Heart left ventricle (tissue), 13 donors: ENCODE measurements around the gene PPP2R2D.

ENCODE experiments used
- CTCF ChIP-seq, 12 donors: fragments of 200-600 bp; sonication (generic) in 4 of 12; IDR thresholded peaks; one replicate each; pipeline versions ENCODE4 v1.5.0 to v1.8.0; 2018 to 2022; ENCODE audit warnings: antibody characterized with exemption in 12 of 12, mild to moderate bottlenecking in 5 of 12
- POLR2A ChIP-seq, 2 donors: fragments of 450-650 bp; IDR thresholded peaks; one replicate each; pipeline ENCODE4 v1.6.1; 2017; ENCODE audit warnings: antibody characterized with exemption in 2 of 2, mild to moderate bottlenecking in 2 of 2, moderate library complexity in 2 of 2
- donor health status: ischemic (EF 13 %, LVEDD 7.1; RV severe dilation, severe dysfunction).
- donor health status: DM: no; HTN: yes; CAD: no.
- donor health status: DM: no; HTN: no; CAD: no.
- donor health status: ischemic (EF 25% LVEDD 6.9; RV normal size, moderate dysfunction).
- donor health status: ischemic (EF 25% LVEDD 5.7; RV mildly dilated, moderate dysfunction).
- donor health status: ischemic (EF 35%, LVEDD 5.7; RV mildly dilated, moderate dysfunction).
- donor health status: nonischemic (EF 11% LVEDD 7.7; RV severe dilation, severe dysfunction).
- donor health status: DM: yes; HTN: yes; CAD: no.
- donor health status: PGD.
- donor health status: ischemic (EF 29% LVEDD 5.4; RV normal size, mild dysfunction).
- donor health status: nonischemic (EF 23%, LVEDD 6.1; RV moderate dilation, normal function).

GRCh38 chr10:131921184-131921583 is 20.4 kb downstream of the PPP2R2D start:
- TF ChIP-seq CTCF (IDR thresholded peaks at IDR 0.05) (no peak), POLR2A (IDR thresholded peaks at IDR 0.05) (no peak)
